MCF 10A (cell line): ENCODE results near the gene PPP2R2B. TPM values are rescaled to one million over a fixed set of nuclear protein-coding genes. Genes with fewer than 3 reads are reported as not detected.

Source experiments
- BruUV-seq: library from RNA; stranded (reverse); fragments of 400-500 nt; replicated peaks from 2 replicates; lab custom pipeline; 2021; lab: Mats Ljungman, UMichigan
- CTCF ChIA-PET: fragments of 300-600 bp; sonication (Branson Sonifier 250); formaldehyde crosslinking; extraction: SDS; loops from one replicate; lab custom pipeline; 2021; ENCODE audit warnings: antibody characterized with exemption, inconsistent platforms; lab: Yijun Ruan, JAX
- POLR2A ChIA-PET: fragments of 300-600, 350-650 bp; sonication (Branson Sonifier 250); formaldehyde crosslinking; extraction: SDS; loops from one replicate; lab custom pipeline; 2020; ENCODE audit warnings: antibody characterized with exemption, inconsistent platforms; lab: Yijun Ruan, JAX
- DNase-seq: peaks from one replicate; pipeline ENCODE4 v3.0.0-alpha.2; 2018; ENCODE audit not compliant: unreplicated experiment
- H3K27ac Mint-ChIP-seq: one replicate; pipeline ENCODE4 v1.8.0; 2022; ENCODE audit warnings: mild to moderate bottlenecking, low read depth, mixed read lengths; ENCODE audit not compliant: unreplicated experiment
- H3K27me3 Mint-ChIP-seq: one replicate; pipeline ENCODE4 v1.8.0; 2022; ENCODE audit warnings: mixed read lengths; ENCODE audit not compliant: insufficient read depth, unreplicated experiment
- H3K36me3 Mint-ChIP-seq: one replicate; pipeline ENCODE4 v1.8.0; 2022; ENCODE audit warnings: mild to moderate bottlenecking, moderate library complexity, mixed read lengths; ENCODE audit not compliant: insufficient read depth, unreplicated experiment
- H3K4me1 Mint-ChIP-seq: one replicate; pipeline ENCODE4 v1.8.0; 2022; ENCODE audit warnings: mixed read lengths; ENCODE audit not compliant: insufficient read depth, unreplicated experiment
- H3K4me3 Mint-ChIP-seq: one replicate; pipeline ENCODE4 v1.8.0; 2022; ENCODE audit warnings: mild to moderate bottlenecking, moderate library complexity, mixed read lengths; ENCODE audit not compliant: unreplicated experiment
- H3K9me3 Mint-ChIP-seq: one replicate; pipeline ENCODE4 v1.8.0; 2022; ENCODE audit warnings: mixed read lengths; ENCODE audit not compliant: unreplicated experiment
- intact Hi-C: fragments of 100-400 bp; cut with micrococcal nuclease; formaldehyde crosslinking; loops from 2 replicates; pipeline ENCODE4 v1.14.1; 2022
- total RNA-seq: library from RNA; stranded (reverse); gene quantifications from 2 replicates; pipeline ENCODE4 v1.2.3, GENCODE V29; 2022
- TF ChIP-seq, protein P1 (sequence below): fragments of 200-600 bp; IDR thresholded peaks from one replicate; pipeline ENCODE4 v1.8.0; 2022; ENCODE audit warnings: antibody characterized with exemption, mild to moderate bottlenecking; ENCODE audit not compliant: unreplicated experiment

The PPP2R2B gene
- total RNA-seq, 1 experiment from 2014 or later = 0.54 TPM

DNA sequence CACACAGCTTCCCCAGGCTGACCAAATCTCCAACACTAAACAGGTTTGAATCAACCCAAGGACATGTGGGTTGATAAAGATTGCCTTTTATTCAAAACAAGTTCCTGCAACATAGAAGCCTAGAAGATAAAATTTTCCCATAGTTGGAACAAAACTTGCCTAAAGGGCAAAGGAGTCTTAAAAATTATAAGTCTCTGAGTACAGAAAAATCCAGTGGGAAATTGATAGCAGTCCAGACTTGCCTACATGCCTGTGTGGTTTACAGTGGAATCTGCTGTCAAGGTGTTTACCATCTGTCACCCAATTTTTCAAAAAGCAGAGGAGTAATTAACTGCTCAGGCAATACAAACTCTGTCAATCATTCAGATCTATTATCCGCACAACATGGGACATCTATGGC is 168.2 kb downstream of the PPP2R2B start:
- POLR2A ChIA-PET = interaction anchor here (1.0 to 1.1 kb wide), 2 partner anchors 8 to 11 kb away, joined by 3 to 4 read pairs; no protein-coding TSS in a partner anchor
- DNase-seq = no peak

DNA sequence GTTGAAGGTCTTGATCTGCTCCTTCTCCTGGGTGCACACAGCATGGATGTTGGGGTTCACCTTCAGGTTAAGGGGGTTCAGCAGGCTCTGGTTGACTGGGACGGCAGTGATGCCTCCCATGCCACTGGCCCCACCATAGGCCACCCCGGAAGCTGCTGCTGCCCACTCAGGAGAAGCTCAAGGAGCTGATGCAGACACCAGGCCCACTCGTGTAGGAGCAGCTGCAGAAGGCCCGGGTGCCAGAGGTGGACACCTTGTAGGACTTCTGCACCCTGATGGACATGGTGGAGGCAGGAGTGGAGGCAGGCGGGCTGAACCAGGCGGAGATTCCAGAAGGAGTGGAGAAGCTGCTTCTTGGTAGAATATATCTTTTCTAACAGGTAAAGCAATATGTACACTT is 171.2 kb downstream of the PPP2R2B start:
- ChIA-PET CTCF (interaction anchor here (0.7 to 1.0 kb wide), 2 partner anchors 31 to 42 kb away, joined by 3 to 5 read pairs; no protein-coding TSS in a partner anchor), POLR2A (interaction anchor here (1.4 kb wide), 1 partner anchor 15 kb away, joined by 3 read pairs; no protein-coding TSS in a partner anchor)
- no peak for DNase-seq
- no TSS peak for BruUV-seq
- Mint-ChIP-seq H3K27ac (no peak overlapping the region), H3K27me3 (no peaks in the 10 kb centered on the region), H3K4me3 (no peak overlapping the region), H3K4me1 (peaks cover 8% of the 10 kb centered on the region), H3K36me3 (no peaks in the 10 kb centered on the region), H3K9me3 (peaks cover 8% of the 10 kb centered on the region)
- TF ChIP-seq, protein P1, sequence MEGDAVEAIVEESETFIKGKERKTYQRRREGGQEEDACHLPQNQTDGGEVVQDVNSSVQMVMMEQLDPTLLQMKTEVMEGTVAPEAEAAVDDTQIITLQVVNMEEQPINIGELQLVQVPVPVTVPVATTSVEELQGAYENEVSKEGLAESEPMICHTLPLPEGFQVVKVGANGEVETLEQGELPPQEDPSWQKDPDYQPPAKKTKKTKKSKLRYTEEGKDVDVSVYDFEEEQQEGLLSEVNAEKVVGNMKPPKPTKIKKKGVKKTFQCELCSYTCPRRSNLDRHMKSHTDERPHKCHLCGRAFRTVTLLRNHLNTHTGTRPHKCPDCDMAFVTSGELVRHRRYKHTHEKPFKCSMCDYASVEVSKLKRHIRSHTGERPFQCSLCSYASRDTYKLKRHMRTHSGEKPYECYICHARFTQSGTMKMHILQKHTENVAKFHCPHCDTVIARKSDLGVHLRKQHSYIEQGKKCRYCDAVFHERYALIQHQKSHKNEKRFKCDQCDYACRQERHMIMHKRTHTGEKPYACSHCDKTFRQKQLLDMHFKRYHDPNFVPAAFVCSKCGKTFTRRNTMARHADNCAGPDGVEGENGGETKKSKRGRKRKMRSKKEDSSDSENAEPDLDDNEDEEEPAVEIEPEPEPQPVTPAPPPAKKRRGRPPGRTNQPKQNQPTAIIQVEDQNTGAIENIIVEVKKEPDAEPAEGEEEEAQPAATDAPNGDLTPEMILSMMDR = no peak
- intact Hi-C loops = no loop called here

More for the DNA sequence above, 168.2 kb downstream of the PPP2R2B start:
- CTCF ChIA-PET = interaction anchor here (0.6 kb wide), 1 partner anchor 1106 kb away, joined by 4 read pairs; no protein-coding TSS in a partner anchor
- no TSS peak for BruUV-seq
- intact Hi-C loops = no loop called here
- Mint-ChIP-seq H3K36me3 (no peaks in the 10 kb centered on the region), H3K4me1 (no peaks in the 10 kb centered on the region), H3K9me3 (peaks cover 8% of the 10 kb centered on the region), H3K4me3 (no peak overlapping the region), H3K27me3 (no peaks in the 10 kb centered on the region), H3K27ac (no peak overlapping the region)
- TF ChIP-seq, protein P1 = no peak

DNA sequence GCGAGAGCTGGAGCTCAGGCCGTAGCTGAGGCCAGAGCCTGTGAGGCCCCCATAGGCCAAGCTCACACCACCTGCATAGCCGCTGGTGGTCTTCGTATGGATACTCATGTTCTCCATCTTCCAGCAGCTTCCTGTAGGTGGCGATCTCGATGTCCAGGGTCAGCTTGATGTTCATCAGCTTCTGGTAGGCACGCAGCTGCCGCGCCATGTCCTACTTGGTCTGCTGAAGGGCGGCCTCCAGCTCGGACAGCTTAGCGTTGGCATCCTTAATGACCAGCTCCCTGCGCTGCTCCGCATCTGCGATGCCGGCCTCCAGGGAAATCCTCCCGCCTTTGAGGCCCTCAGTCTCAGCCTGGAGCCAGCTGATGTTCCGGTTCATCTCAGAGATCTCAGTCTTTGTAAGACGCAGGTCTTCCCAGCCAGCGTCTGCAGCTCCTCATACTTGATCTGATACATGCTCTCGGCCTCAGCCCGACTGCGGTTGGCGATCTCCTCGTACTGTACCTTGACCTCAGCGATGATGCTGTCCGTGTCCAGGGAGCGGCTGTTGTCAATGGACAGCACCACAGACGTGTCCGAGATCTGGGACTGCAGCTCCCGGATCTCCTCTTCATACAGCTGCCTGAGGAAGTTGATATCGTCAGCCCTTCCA is 172.1 kb downstream of the PPP2R2B start:
- Mint-ChIP-seq H3K27me3 (no peaks in the 10 kb centered on the region), H3K36me3 (no peaks in the 10 kb centered on the region), H3K4me1 (peaks cover 8% of the 10 kb centered on the region), H3K9me3 (peaks cover 8% of the 10 kb centered on the region), H3K4me3 (no peak overlapping the region), H3K27ac (no peak overlapping the region)
- no TSS peak for BruUV-seq
- POLR2A ChIA-PET = no interaction called here
- no peak for DNase-seq
- TF ChIP-seq, protein P1 = no peak
- CTCF ChIA-PET = interaction anchor here (0.6 to 1.5 kb wide), 7 partner anchors 12 to 661 kb away, joined by 3 to 6 read pairs (median 3); no protein-coding TSS in a partner anchor
- intact Hi-C loops = no loop called here

DNA sequence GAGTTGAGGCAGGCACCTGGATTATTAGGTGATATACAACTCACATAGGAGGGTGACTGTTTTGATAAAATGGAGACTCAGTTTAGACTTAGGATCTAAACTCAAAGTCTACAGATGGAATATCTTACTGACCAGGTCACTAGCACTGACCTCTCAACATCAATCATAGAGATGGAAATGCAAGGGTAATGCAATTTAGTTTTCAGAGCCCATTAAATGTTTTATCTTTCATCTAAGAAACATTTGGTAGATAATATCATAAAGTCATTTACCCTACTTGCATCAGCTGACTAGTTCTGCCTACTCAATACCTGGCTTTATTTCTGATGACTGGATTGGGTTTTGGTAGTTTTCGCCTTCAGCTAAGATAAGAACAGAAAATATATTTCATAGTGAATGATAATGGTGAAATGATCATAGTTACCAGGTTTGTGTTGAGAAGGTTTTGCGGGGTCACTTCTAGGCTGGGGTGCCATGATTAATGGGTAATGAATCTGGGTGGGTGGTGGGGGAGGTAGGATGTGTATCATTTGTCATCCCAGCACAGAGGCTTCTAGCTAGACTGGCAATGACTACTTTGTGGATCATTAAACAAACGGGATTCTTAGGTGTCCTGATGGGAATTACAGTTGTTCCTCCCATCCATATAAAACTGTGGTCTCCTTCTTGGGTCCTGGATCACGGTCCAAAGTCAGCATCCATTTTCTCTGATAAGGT is 173.4 kb downstream of the PPP2R2B start:
- Mint-ChIP-seq H3K4me1 (peaks cover 8% of the 10 kb centered on the region), H3K27me3 (no peaks in the 10 kb centered on the region), H3K9me3 (peaks cover 8% of the 10 kb centered on the region), H3K4me3 (no peak overlapping the region), H3K27ac (no peak overlapping the region), H3K36me3 (no peaks in the 10 kb centered on the region)
- TF ChIP-seq, protein P1 = no peak
- POLR2A ChIA-PET = interaction anchor here (1.2 kb wide), 1 partner anchor 15 kb away, joined by 3 read pairs; no protein-coding TSS in a partner anchor
- DNase-seq = no peak
- BruUV-seq = no TSS peak
- CTCF ChIA-PET = interaction anchor here (0.6 kb wide), 1 partner anchor 230 kb away, joined by 3 read pairs; no protein-coding TSS in a partner anchor
- intact Hi-C loops = no loop called here
